Measurements from ENCODE around the gene SPEF2.

DNA sequence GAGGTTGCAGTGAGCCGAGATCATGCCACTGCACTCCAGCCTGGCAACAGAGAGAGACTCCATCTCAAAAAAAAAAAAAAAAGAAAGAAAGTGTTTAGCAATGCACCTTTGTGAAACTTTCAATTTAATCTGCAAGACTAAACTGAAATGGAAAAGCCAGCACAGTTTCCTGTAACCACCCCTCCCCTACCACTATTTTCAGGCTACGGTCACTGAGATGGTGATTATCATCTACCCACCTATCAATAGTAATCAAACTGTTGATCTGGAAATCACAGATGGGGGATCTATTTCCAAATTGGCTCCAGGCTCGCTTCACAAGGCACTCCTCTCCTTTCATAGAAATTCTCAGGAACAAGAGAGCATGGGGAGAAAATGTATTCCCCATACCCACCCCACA lies 208.4 kb downstream of the SPEF2 start:
- TF ChIP-seq POLR2A (IDR thresholded peaks at IDR 0.05) (no peak), CTCF (IDR thresholded peaks at IDR 0.05) (no peak)
